Measurements from ENCODE around the gene WDR70. TPM values are rescaled to one million over a fixed set of nuclear protein-coding genes. Genes with fewer than 3 reads are reported as not detected.
A peak's percentile ranks its signal among the peaks of the same experiment; 100 is the strongest.

Gene WDR70
- total and polyA plus RNA-seq, 2 donors (not counting 3 experiments of a cell fraction or from before 2014, with no cell fraction given): 6.7 to 37.3 TPM

DNA sequence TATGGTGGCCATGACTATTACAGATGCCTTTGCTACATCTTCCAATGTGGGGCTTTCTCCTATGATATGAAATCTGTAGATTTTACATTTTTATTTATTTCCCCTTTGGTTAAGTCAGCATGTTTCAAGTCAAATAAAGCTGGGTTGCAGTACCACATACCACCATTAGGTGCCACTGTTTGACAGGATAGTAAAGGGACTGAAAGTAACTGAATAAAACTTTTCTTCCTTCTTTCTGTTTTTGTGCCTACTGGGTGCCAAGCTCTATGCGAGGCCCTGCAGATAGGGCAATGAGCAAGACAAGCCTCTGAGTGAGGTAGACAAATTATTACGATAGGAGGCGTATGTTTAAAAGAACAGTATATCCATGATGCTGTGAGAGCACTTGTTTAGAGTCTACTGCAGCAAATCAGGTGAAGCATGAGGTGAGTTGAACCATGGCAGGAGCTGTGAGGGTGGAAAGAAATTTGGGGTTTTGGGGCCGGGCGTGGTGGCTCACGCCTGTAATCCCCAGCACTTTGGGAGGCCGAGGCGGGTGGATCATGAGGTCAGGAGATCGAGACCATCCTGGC, 395.9 kb downstream of the WDR70 start:
- Histone ChIP-seq H3K36me3 (ENCODE audit: control insufficient read depth in 2 of 2, extremely low read depth in 1 of 2, insufficient read depth in 2 of 2, low read length in 2 of 2) (no peaks in the 10 kb centered on the region), H3K9me3 (replicated peaks; ENCODE audit: control insufficient read depth, insufficient read depth, low read length) (no peaks in the 10 kb centered on the region), H3K9me1 (replicated peaks; ENCODE audit: control insufficient read depth, extremely low read depth, insufficient read depth, low read length) (no peaks in the 10 kb centered on the region), H3K4me2 (ENCODE audit: insufficient read depth, low read length) (no peak overlapping the region), H3K27ac (ENCODE audit: insufficient read depth, low read depth, low read length) (no peak overlapping the region), H3K4me1 (ENCODE audit: control insufficient read depth, extremely low read depth, insufficient read depth, low read length) (no peaks in the 10 kb centered on the region), H3K79me2 (ENCODE audit: control insufficient read depth, insufficient read depth, low read length) (no peaks in the 10 kb centered on the region), H2AFZ (ENCODE audit: low read depth, low read length) (no peak overlapping the region), H3K9ac (replicated peaks; ENCODE audit: extremely low read depth, insufficient read depth, low read length) (no peak overlapping the region), H3K27me3 (ENCODE audit: control insufficient read depth in 2 of 2, insufficient read depth in 2 of 2, low read length in 2 of 2) (no peaks in the 10 kb centered on the region), H4K20me1 (replicated peaks; ENCODE audit: control insufficient read depth, extremely low read depth, insufficient read depth, low read length) (no peaks in the 10 kb centered on the region), H3K4me3 (replicated peaks in 1 of 3; ENCODE audit: insufficient read depth in 1 of 3, low read depth in 1 of 3, low read length in 3 of 3) (no peak overlapping the region)
- TF ChIP-seq, protein P1, sequence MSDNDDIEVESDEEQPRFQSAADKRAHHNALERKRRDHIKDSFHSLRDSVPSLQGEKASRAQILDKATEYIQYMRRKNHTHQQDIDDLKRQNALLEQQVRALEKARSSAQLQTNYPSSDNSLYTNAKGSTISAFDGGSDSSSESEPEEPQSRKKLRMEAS (IDR thresholded peaks at IDR 0.05; ENCODE audit: insufficient read depth, insufficient read length): no peak
- TF ChIP-seq JUN (IDR thresholded peaks at IDR 0.05; ENCODE audit: borderline replicate concordance, insufficient read depth, insufficient read length, low read depth): no peak
- TF ChIP-seq, protein P2, sequence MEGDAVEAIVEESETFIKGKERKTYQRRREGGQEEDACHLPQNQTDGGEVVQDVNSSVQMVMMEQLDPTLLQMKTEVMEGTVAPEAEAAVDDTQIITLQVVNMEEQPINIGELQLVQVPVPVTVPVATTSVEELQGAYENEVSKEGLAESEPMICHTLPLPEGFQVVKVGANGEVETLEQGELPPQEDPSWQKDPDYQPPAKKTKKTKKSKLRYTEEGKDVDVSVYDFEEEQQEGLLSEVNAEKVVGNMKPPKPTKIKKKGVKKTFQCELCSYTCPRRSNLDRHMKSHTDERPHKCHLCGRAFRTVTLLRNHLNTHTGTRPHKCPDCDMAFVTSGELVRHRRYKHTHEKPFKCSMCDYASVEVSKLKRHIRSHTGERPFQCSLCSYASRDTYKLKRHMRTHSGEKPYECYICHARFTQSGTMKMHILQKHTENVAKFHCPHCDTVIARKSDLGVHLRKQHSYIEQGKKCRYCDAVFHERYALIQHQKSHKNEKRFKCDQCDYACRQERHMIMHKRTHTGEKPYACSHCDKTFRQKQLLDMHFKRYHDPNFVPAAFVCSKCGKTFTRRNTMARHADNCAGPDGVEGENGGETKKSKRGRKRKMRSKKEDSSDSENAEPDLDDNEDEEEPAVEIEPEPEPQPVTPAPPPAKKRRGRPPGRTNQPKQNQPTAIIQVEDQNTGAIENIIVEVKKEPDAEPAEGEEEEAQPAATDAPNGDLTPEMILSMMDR (IDR thresholded peaks at IDR 0.05; ENCODE audit: extremely low read depth in 1 of 2, insufficient read depth in 1 of 2, low read depth in 1 of 2, low read length in 2 of 2): peak; percentile 33 to 48
- dilution Hi-C loops (cut with MboI; ENCODE audit: extremely low pct_ligation_motif_present, low sequenced_read_pairs) (no loop called here), intact Hi-C loops (cut with micrococcal nuclease) (loop anchor here (10.0 kb wide), 1 partner anchor 420 kb away; no protein-coding TSS in a partner anchor)
- BruUV-seq (replicated peaks): no TSS peak
- no peak for FAIRE-seq
- ChIA-PET POLR2A (no interaction called here), CTCF (interaction anchor here (0.8 to 1.9 kb wide), 3 partner anchors 8 to 11 kb away, joined by 3 to 6 read pairs (median 3); no protein-coding TSS in a partner anchor)
- no peak for DNase-seq (ENCODE audit: low read depth, low spot score)

DNA sequence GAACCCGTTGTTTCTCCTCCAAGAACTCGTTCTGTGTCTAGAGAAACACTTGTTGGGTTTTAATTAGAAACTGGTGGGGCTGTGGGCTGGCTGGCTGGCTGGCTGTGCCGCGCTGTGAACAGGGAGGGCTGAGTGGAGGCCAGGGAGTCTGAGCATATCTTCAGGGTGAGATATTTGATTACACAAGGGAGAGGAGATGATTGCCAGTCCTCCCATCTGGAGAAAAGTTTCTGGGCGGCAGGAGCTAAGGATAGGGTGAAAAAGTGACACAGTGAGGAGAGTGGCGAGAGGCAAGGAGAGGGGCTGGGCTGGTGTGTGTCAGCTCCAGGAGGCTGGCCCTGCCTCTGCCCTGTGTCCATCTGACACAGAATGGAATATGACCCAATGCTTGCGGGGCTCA, 397.7 kb downstream of the WDR70 start:
- DNase-seq (ENCODE audit: low read depth, low spot score) (no peak), FAIRE-seq (no peak)
- CTCF ChIA-PET: interaction anchor here (1.4 to 1.9 kb wide), 2 partner anchors 17 to 364 kb away, joined by 4 read pairs; no protein-coding TSS in a partner anchor
- dilution Hi-C loops (cut with MboI; ENCODE audit: extremely low pct_ligation_motif_present, low sequenced_read_pairs) (no loop called here), intact Hi-C loops (cut with micrococcal nuclease) (loop anchor here (10.0 kb wide), 1 partner anchor 418 kb away; no protein-coding TSS in a partner anchor)
- Histone ChIP-seq H3K4me2 (ENCODE audit: insufficient read depth, low read length) (no peak overlapping the region), H3K9me1 (replicated peaks; ENCODE audit: control insufficient read depth, extremely low read depth, insufficient read depth, low read length) (no peaks in the 10 kb centered on the region), H3K27me3 (ENCODE audit: control insufficient read depth in 2 of 2, insufficient read depth in 2 of 2, low read length in 2 of 2) (no peaks in the 10 kb centered on the region), H3K9ac (replicated peaks; ENCODE audit: extremely low read depth, insufficient read depth, low read length) (no peak overlapping the region), H3K4me1 (ENCODE audit: control insufficient read depth, extremely low read depth, insufficient read depth, low read length) (no peaks in the 10 kb centered on the region), H3K9me3 (replicated peaks; ENCODE audit: control insufficient read depth, insufficient read depth, low read length) (no peaks in the 10 kb centered on the region), H3K27ac (ENCODE audit: insufficient read depth, low read depth, low read length) (no peak overlapping the region), H4K20me1 (replicated peaks; ENCODE audit: control insufficient read depth, extremely low read depth, insufficient read depth, low read length) (no peaks in the 10 kb centered on the region), H2AFZ (ENCODE audit: low read depth, low read length) (no peak overlapping the region), H3K79me2 (ENCODE audit: control insufficient read depth, insufficient read depth, low read length) (no peaks in the 10 kb centered on the region), H3K36me3 (ENCODE audit: control insufficient read depth in 2 of 2, extremely low read depth in 1 of 2, insufficient read depth in 2 of 2, low read length in 2 of 2) (no peaks in the 10 kb centered on the region), H3K4me3 (replicated peaks in 1 of 3; ENCODE audit: insufficient read depth in 1 of 3, low read depth in 1 of 3, low read length in 3 of 3) (no peak overlapping the region)
- POLR2A ChIA-PET: no interaction called here
- TF ChIP-seq, protein P2 (IDR thresholded peaks at IDR 0.05; ENCODE audit: extremely low read depth in 1 of 2, insufficient read depth in 1 of 2, low read depth in 1 of 2, low read length in 2 of 2): no peak
- no peak for TF ChIP-seq GATA2 (IDR thresholded peaks at IDR 0.05; ENCODE audit: insufficient read depth, insufficient read length, low read depth, low read length)
- no peak for TF ChIP-seq FOS (IDR thresholded peaks at IDR 0.05; ENCODE audit: borderline replicate concordance, insufficient read depth, low read length)
- TF ChIP-seq JUN (IDR thresholded peaks at IDR 0.05; ENCODE audit: borderline replicate concordance, insufficient read depth, insufficient read length, low read depth): no peak
- TF ChIP-seq, protein P1 (IDR thresholded peaks at IDR 0.05; ENCODE audit: insufficient read depth, insufficient read length): no peak
- TF ChIP-seq POLR2A (IDR thresholded peaks at IDR 0.05; ENCODE audit: low read depth, low read length): no peak
- no peak for TF ChIP-seq MYC (IDR thresholded peaks at IDR 0.05; ENCODE audit: low read depth, low read length)
- no peak for TF ChIP-seq EZH2 (IDR thresholded peaks at IDR 0.05; ENCODE audit: borderline replicate concordance, low read depth, low read length, severe bottlenecking)
- no peak for TF ChIP-seq POLR2AphosphoS5 (IDR thresholded peaks at IDR 0.05; ENCODE audit: insufficient read depth, low read depth, low read length)
- BruUV-seq (replicated peaks): no TSS peak
